Lower leg skin (tissue), 4 donors: Measurements from ENCODE around the gene YWHAG. TPM values are rescaled to one million over a fixed set of nuclear protein-coding genes. Genes with fewer than 3 reads are reported as not detected.
"Not testable (repeated sequence)": the region's sequence is repeated elsewhere in the genome, so short reads cannot be mapped to it uniquely, and the experiment has no call there.

Experiments used
- DNase-seq, 2 donors: peaks; one replicate each; pipeline ENCODE4 v3.0.0-alpha.2; 2019; ENCODE audit warnings: low spot score in 2 of 2
- H3K4me3 ChIP-seq: fragments of 200-600 bp; sonication (generic); 2 replicates; pipeline ENCODE4 v1.5.1; 2017; ENCODE audit warnings: mild to moderate bottlenecking, low read depth; ENCODE audit not compliant: poor library complexity, severe bottlenecking
- CTCF ChIP-seq, 3 donors: fragments of 450-650 bp; IDR thresholded peaks; one replicate each; pipeline ENCODE4 v1.5.1; 2016; ENCODE audit warnings: antibody characterized with exemption in 3 of 3, mild to moderate bottlenecking in 3 of 3, moderate library complexity in 2 of 3
- POLR2A ChIP-seq, 2 donors: fragments of 450-650 bp; IDR thresholded peaks; one replicate each; pipeline ENCODE4 v1.6.1; 2016 to 2017; ENCODE audit warnings: antibody characterized with exemption in 2 of 2, mild to moderate bottlenecking in 1 of 2, moderate library complexity in 1 of 2
- WGBS, 2 donors: methylation state at CpG; one replicate each; pipeline ENCODE4 v1.1.5; 2018; 5-methylcytosine and 5-hydroxymethylcytosine counted together
- intact Hi-C: fragments of 100-400 bp; cut with DNase I; formaldehyde crosslinking; loops from one replicate; pipeline ENCODE4 v1.15.0; 2023; ENCODE audit warnings: low total_unique reads
- total RNA-seq, 4 donors: library from RNA; depleted of rRNA; stranded (reverse); fragments of >200 nt; gene quantifications; one replicate each; pipeline ENCODE4 v1.1.0, GENCODE V29; 2016

YWHAG gene
- total RNA-seq, 4 donors from 2014 or later: 46.5 to 64.5 (median 56.4) TPM

DNA sequence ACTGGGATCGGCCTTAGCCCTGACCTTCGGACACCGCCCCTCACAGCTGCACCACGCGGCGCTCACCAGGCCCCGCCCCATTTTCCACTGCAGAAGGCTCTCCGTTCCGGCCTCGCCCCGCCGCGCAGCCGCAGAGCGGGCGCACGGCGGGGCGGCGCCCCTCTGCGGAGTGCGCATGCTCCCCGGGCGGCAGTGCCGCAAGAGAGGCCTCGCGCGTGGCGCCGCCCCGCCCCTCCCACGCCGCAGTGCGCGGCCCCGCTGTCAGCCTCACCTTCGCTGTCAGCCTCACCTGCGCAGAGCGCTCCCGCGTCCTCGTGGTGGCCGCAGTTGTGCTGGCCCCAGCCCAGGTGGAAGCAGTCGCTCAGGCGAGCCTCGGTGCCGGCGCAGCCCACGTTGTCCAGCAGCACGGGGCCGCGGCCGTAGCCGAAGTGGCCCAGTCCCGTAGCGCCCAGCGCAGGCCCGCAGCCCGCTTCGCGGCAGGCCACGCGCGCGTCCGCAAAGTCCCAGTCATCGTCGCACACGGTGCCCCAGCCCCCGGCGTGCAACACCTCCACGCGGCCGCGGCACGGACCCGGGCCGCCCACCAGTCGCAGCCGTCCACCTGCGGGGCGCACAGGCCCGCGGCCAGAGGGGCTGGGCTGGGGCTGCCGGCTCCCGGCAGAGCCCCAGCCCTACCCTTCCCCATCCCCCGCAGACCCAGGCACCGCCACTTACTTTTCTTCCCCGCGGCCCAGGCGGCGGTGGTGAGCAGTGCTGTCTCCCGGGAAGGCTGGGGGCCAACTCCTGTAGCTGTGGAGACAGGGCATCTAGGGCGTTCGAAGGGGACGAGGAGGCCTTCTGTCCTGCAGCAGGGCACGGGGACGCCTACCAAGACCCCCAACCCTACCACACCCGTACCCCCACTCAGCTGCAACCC, 34.6 kb upstream of the YWHAG start:
- DNase-seq: peak; percentile 92 to 98
- intact Hi-C loops: no loop called here
- H3K4me3 ChIP-seq: peak overlapping the region; percentile 38
- 4% methylated on average over 14 to 48 of the region's 99 CpGs for WGBS, 2 donors
- TF ChIP-seq POLR2A (IDR thresholded peaks at IDR 0.05) (peak in 1 of 2 donors; percentile 35), CTCF (IDR thresholded peaks at IDR 0.05) (no peak)

GRCh38 chr7:76392531-76393115, 33.8 kb upstream of the YWHAG start:
- intact Hi-C loops: no loop called here
- H3K4me3 ChIP-seq: no peak overlapping the region
- WGBS, 2 donors: 38 to 49% methylated on average over 9 to 12 of the region's 12 CpGs
- TF ChIP-seq CTCF (IDR thresholded peaks at IDR 0.05) (no peak), POLR2A (IDR thresholded peaks at IDR 0.05) (no peak)
- DNase-seq: no peak

DNA sequence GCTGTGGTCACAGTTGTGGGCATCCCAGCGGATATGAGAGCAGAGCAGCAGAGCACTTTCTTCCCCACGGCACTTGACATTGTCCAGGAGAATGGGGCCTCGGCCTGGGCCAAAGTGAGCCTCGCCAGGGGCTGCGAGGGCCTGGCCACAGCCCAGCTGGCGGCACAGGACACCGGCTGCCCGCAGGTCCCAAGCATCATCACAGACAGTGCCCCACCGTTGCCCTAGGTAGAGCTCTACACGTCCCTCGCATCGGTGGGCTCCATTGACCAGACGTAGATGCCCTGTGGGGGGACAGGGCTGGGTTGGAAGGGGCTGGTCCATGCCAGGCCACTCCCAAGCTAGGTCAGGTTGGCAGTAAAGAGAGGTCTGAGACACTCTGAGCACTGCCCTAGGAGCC, 31.3 kb upstream of the YWHAG start:
- intact Hi-C loops: no loop called here
- WGBS, 2 donors: 91 to 92% methylated on average over 6 to 10 of the region's 13 CpGs
- H3K4me3 ChIP-seq: no peak overlapping the region
- TF ChIP-seq CTCF (IDR thresholded peaks at IDR 0.05) (no peak), POLR2A (IDR thresholded peaks at IDR 0.05) (no peak)
- DNase-seq: no peak

DNA sequence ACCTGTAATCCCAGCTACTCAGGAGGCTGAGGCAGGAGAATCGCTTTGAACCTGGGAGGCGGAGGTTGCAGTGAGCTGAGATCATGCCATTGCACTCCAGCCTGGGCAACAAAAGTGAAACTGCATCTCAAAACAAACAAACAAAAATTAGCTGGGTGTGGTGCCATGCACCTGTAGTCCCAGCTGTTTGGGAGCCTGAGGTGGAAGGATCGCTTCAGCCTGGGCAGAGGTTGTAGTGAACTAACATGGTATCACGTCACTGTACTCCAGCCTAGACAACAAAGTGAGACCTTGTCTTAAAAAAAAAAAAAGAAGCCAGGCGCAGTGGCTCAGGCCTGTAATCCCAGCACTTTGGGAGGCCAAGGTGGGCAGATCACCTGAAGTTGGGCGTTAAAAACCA, 29.0 kb upstream of the YWHAG start:
- intact Hi-C loops, DNase-seq, H3K4me3 ChIP-seq: not testable (repeated sequence)
- 93 to 94% methylated on average over 6 of the region's 6 CpGs for WGBS, 2 donors

GRCh38 chr7:76386691-76387260, 28.0 kb upstream of the YWHAG start:
- no peak for TF ChIP-seq CTCF (IDR thresholded peaks at IDR 0.05)
- no peak for TF ChIP-seq POLR2A (IDR thresholded peaks at IDR 0.05)
- intact Hi-C loops: no loop called here
- H3K4me3 ChIP-seq: no peak overlapping the region
- WGBS, 2 donors: 80 to 95% methylated on average over 11 of the region's 11 CpGs
- DNase-seq: no peak
